Suprapubic skin (tissue), 4 donors: ENCODE measurements around the gene STK10.

Experiments used
- EP300 ChIP-seq: sonication (generic); formaldehyde crosslinking; IDR thresholded peaks from one replicate; pipeline ENCODE4 v1.6.1; 2017; ENCODE audit warnings: antibody characterized with exemption
- POLR2A ChIP-seq, 2 donors: fragments of 450-650 bp; IDR thresholded peaks; one replicate each; pipeline ENCODE4 v1.6.1; 2017; ENCODE audit warnings: antibody characterized with exemption in 2 of 2, mild to moderate bottlenecking in 2 of 2, moderate library complexity in 2 of 2
- POLR2AphosphoS5 ChIP-seq, 3 donors: sonication (generic); formaldehyde crosslinking; IDR thresholded peaks; one replicate each; pipeline ENCODE4 v1.6.1; 2017; ENCODE audit warnings: antibody characterized with exemption in 3 of 3
- TF ChIP-seq, protein P1 (sequence below), 2 donors: fragments of 200-600 bp in 1 of 2; fragments of 450-650 bp in 1 of 2; sonication (generic) in 1 of 2; IDR thresholded peaks; one replicate each; pipeline ENCODE4 v1.5.1; 2016 to 2019; ENCODE audit warnings: antibody characterized with exemption in 2 of 2, mild to moderate bottlenecking in 1 of 2, moderate library complexity in 1 of 2

DNA sequence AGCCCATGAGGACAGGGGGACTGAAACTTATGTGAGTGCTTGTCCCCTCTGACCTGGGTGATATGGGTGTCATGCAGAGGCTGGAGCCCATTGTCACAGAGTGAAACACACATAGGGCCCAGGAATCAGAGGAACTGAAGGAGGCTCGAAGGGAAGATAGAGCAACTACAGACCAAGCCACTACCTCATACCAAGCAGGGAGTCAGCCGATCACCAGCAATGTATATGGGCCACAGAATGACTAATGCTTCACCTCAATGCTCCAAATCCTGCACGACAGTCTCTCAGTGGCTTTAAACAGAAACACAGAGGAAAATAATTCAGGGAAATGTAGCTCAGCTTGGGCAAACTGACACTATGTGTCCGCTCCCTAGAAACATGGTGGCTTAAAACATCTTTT lies 172.7 kb downstream of the STK10 start:
- TF ChIP-seq, protein P1, sequence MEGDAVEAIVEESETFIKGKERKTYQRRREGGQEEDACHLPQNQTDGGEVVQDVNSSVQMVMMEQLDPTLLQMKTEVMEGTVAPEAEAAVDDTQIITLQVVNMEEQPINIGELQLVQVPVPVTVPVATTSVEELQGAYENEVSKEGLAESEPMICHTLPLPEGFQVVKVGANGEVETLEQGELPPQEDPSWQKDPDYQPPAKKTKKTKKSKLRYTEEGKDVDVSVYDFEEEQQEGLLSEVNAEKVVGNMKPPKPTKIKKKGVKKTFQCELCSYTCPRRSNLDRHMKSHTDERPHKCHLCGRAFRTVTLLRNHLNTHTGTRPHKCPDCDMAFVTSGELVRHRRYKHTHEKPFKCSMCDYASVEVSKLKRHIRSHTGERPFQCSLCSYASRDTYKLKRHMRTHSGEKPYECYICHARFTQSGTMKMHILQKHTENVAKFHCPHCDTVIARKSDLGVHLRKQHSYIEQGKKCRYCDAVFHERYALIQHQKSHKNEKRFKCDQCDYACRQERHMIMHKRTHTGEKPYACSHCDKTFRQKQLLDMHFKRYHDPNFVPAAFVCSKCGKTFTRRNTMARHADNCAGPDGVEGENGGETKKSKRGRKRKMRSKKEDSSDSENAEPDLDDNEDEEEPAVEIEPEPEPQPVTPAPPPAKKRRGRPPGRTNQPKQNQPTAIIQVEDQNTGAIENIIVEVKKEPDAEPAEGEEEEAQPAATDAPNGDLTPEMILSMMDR (IDR thresholded peaks at IDR 0.05), result no peak
- TF ChIP-seq EP300, result no peak
- TF ChIP-seq POLR2AphosphoS5 (IDR thresholded peaks at IDR 0.05), result no peak
- TF ChIP-seq POLR2A (IDR thresholded peaks at IDR 0.05), result no peak
